OCI-LY1 (cell line): Measurements from ENCODE around the gene ITPRIPL2.
A peak's percentile ranks its signal among the peaks of the same experiment; 100 is the strongest.

Experiments used
- H2AFZ ChIP-seq: fragments of 200-600 bp; sonication (generic), shearing (Covaris generic); 2 replicates; pipeline ENCODE4 v1.6.0; 2014; ENCODE audit warnings: antibody characterized with exemption, mild to moderate bottlenecking, low read length
- H3F3A ChIP-seq: fragments of 200-600 bp; sonication (generic), shearing (Covaris generic); 2 replicates; pipeline ENCODE4 v1.6.0; 2014; ENCODE audit warnings: mild to moderate bottlenecking, antibody characterized with exemption, low read length, moderate library complexity; ENCODE audit not compliant: insufficient read depth
- H3K27ac ChIP-seq: fragments of 200-600 bp; sonication (generic); 2 replicates; pipeline ENCODE4 v1.5.1; 2014; ENCODE audit warnings: low read length, mixed run types, mild to moderate bottlenecking, low read depth; ENCODE audit not compliant: poor library complexity, severe bottlenecking
- H3K27me3 ChIP-seq: fragments of 200-600 bp; sonication (generic); 2 replicates; pipeline ENCODE4 v1.6.0; 2014; ENCODE audit warnings: antibody characterized with exemption, mild to moderate bottlenecking, low read length, moderate library complexity; ENCODE audit not compliant: insufficient read depth
- H3K36me3 ChIP-seq: fragments of 200-600 bp; sonication (generic); 2 replicates; pipeline ENCODE4 v1.6.1; 2014; ENCODE audit warnings: mild to moderate bottlenecking, antibody characterized with exemption, low read length, moderate library complexity, mixed read lengths; ENCODE audit not compliant: insufficient read depth
- H3K4me1 ChIP-seq: fragments of 200-600 bp; sonication (generic); 2 replicates; pipeline ENCODE4 v1.5.1; 2014; ENCODE audit warnings: mild to moderate bottlenecking, low read length, moderate library complexity; ENCODE audit not compliant: insufficient read depth, severe bottlenecking
- H3K4me2 ChIP-seq: fragments of 200-600 bp; sonication (generic), shearing (Covaris generic); 2 replicates; pipeline ENCODE4 v1.6.1; 2014; ENCODE audit warnings: low read length
- H3K4me3 ChIP-seq: fragments of 200-600 bp; sonication (generic); 2 replicates; pipeline ENCODE4 v1.5.1; 2014; ENCODE audit warnings: low read length, low read depth, mild to moderate bottlenecking, mixed read lengths; ENCODE audit not compliant: poor library complexity, severe bottlenecking
- H3K79me2 ChIP-seq: fragments of 200-600 bp; shearing (Covaris generic); 2 replicates; pipeline ENCODE4 v1.6.1; 2016; ENCODE audit warnings: mixed run types, low read length, mixed read lengths; ENCODE audit not compliant: insufficient read depth
- H3K9ac ChIP-seq: fragments of 200-600 bp; sonication (generic), shearing (Covaris generic); 2 replicates; pipeline ENCODE4 v1.6.1; 2014; ENCODE audit warnings: mild to moderate bottlenecking, low read length, mixed read lengths
- H3K9me2 ChIP-seq: fragments of 200-600 bp; sonication (generic), shearing (Covaris generic); 2 replicates; pipeline ENCODE4 v1.6.1; 2014; ENCODE audit warnings: low read depth, mild to moderate bottlenecking, low read length, mixed read lengths
- H3K9me3 ChIP-seq: fragments of 200-600 bp; shearing (Covaris generic); 2 replicates; pipeline ENCODE4 v1.6.1; 2014; ENCODE audit warnings: low read length, mixed read lengths
- H4K20me1 ChIP-seq: fragments of 200-600 bp; sonication (generic), shearing (Covaris generic); 2 replicates; pipeline ENCODE4 v1.6.0; 2016; ENCODE audit warnings: mild to moderate bottlenecking, low read length; ENCODE audit not compliant: insufficient read depth
- EZH2 ChIP-seq: fragments of 200-600 bp; sonication (generic), shearing (Covaris generic); IDR thresholded peaks from 2 replicates; pipeline ENCODE4 v1.8.0; 2017; ENCODE audit warnings: borderline replicate concordance, mixed run types, mild to moderate bottlenecking, antibody characterized with exemption, low read length, moderate library complexity, mixed read lengths
- TF ChIP-seq, protein P1 (sequence below): fragments of 200-600 bp; sonication (generic), shearing (Covaris generic); IDR thresholded peaks from 2 replicates; pipeline ENCODE4 v1.5.1; 2017; ENCODE audit warnings: mild to moderate bottlenecking, antibody characterized with exemption, low read length, moderate library complexity, mixed read lengths

The ITPRIPL2 gene

DNA sequence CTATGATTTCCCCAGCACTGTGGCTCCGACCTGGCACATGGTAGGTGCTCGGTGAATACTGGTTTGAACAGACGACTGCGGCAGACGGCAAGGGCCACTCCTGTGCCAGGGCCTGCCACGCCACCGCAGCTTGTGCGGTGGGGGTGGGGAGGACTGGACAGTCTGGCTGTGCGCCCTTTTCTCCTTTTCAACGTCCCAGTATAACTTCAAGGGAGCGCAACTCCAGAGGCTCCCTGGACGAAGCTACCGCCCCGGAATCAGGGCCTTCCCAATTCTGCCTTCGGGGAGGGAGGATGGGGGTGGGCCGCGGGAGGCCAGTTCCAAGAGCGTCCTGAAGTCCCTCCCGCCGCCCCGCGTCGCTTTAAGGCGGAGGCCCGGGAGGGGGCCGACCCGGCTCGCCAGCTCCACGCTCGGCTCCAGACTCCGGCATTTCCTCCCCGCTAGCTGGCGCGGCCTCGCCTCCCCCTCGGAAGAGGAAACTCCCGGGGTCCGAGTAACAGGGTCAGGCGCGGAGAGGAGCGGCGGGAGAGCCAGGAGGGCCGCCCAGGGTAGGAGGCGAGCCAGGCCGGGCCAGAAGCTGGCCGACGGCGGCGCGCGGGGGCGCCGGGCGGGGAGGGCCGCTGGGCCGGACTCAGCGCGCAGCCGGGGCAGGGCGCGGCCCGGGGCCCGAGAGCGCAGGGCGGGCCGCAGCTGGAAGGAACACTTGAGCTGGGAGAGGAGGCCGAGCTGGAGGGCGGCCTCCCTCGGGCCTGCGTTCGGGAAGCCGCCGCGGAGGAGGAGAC lies at the start of gene ITPRIPL2:
Gene ITPRIPL2, plus strand, starts transcription at position 388 of the 782 bp plus-strand sequence. CDS start 498 bp downstream, outside the sequence.
- H3K27ac ChIP-seq, result no peak within 1 kb of the TSS

DNA sequence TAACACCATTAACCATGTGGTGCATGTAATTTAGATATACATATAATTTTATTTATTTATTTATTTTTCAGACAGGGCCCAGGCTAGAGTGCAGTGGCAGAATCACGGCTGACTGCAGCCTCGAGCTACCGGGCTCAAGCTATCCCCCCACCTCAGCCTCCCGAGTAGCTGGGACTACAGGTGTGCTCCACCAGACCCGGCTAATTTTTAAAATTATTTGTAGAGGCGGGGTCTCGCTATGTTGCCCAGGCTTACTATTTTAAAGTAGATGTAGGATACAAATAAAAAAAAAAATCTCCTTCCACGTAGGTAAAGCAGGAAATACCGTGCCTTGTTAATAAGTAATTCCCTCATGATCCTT lies 46.8 kb upstream of the ITPRIPL2 start:
- Histone ChIP-seq H3K79me2 (no peaks in the 10 kb centered on the region), H3K27ac (no peak overlapping the region)

More for the DNA sequence above, at the start of gene ITPRIPL2:
- no peak within 1 kb of the TSS for H2AFZ ChIP-seq
- H3K27me3 ChIP-seq, result peaks cover 3% of the 10 kb centered on the region; the same call in 1 of the 2 replicates
- no peaks in the 10 kb centered on the region for H3K36me3 ChIP-seq
- H3K9me2 ChIP-seq, result no peaks in the 10 kb centered on the region
- H4K20me1 ChIP-seq, result no peaks in the 10 kb centered on the region
- H3K4me1 ChIP-seq, result peaks cover 7% of the 10 kb centered on the region
- no peak within 1 kb of the TSS for H3K9ac ChIP-seq
- no peak for TF ChIP-seq EZH2
- TF ChIP-seq, protein P1, sequence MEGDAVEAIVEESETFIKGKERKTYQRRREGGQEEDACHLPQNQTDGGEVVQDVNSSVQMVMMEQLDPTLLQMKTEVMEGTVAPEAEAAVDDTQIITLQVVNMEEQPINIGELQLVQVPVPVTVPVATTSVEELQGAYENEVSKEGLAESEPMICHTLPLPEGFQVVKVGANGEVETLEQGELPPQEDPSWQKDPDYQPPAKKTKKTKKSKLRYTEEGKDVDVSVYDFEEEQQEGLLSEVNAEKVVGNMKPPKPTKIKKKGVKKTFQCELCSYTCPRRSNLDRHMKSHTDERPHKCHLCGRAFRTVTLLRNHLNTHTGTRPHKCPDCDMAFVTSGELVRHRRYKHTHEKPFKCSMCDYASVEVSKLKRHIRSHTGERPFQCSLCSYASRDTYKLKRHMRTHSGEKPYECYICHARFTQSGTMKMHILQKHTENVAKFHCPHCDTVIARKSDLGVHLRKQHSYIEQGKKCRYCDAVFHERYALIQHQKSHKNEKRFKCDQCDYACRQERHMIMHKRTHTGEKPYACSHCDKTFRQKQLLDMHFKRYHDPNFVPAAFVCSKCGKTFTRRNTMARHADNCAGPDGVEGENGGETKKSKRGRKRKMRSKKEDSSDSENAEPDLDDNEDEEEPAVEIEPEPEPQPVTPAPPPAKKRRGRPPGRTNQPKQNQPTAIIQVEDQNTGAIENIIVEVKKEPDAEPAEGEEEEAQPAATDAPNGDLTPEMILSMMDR, result no peak
- H3K9me3 ChIP-seq, result no peaks in the 10 kb centered on the region
- H3K79me2 ChIP-seq, result no peaks in the 10 kb centered on the region
- H3F3A ChIP-seq, result no peaks in the 10 kb centered on the region
- H3K4me3 ChIP-seq, result no peak within 1 kb of the TSS
- H3K4me2 ChIP-seq, result no peak within 1 kb of the TSS

DNA sequence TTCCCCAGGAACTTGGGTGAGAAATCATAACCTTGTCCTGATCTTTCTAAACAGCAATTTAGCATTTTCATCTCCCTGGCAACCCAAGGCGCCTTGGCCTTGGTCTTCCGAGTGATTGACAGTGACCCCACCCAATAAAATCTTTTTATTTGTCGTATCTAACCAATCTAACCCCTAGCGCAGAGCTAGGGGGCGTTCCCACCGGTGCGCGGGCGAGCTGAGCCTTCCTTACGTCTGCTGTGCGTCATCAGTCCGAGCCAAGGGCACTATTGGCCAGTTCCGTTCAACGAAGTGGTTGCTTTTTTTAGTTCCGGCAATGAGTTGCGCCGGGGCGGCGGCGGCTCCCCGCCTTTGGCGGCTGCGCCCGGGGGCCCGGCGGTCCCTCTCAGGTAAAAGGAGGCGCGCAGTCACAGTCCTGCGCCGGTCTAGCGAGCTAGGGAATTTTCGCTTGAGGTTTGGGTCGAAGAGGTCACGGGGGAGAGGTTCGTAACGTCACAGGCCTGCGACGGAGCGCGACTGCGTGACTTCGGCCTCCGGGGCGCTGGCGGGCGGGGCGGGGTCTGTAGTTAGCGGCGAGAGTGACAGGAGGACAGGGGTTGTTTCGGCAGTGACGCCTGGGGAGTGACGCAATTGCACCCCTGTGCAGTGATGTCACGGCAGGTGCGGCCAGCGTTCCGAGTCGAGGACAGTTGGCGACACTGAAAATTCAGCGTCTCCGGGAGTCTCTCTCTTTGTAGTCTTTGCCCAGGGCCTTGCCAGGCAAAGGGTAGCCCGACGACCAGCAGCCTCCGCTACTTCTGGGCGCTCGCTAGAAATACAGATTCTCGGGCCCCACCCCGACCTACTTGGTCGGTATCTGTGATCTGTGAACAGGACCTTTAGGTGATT lies 46.2 kb upstream of the ITPRIPL2 start, which contains the start of gene COQ7:
Gene COQ7, plus strand, starts transcription at position 266 of the 888 bp plus-strand sequence. Its CDS starts 51 bp downstream, at position 317.
- Histone ChIP-seq H3K9ac (peak within 1 kb of the TSS; percentile 94), H3K9me3 (no peaks in the 10 kb centered on the region), H3K27me3 (no peaks in the 10 kb centered on the region), H3K4me3 (peak within 1 kb of the TSS; percentile 75), H3K4me1 (peaks cover 13% of the 10 kb centered on the region), H2AFZ (peak within 1 kb of the TSS; percentile 68), H3K27ac (peak within 1 kb of the TSS; percentile 90), H3K9me2 (no peaks in the 10 kb centered on the region), H3K79me2 (no peaks in the 10 kb centered on the region), H3K4me2 (peak within 1 kb of the TSS; percentile 61), H4K20me1 (no peaks in the 10 kb centered on the region), H3K36me3 (no peaks in the 10 kb centered on the region), H3F3A (no peaks in the 10 kb centered on the region)
- TF ChIP-seq, protein P1, result no peak
- no peak for TF ChIP-seq EZH2

More for the DNA sequence above, 46.8 kb upstream of the ITPRIPL2 start:
- Histone ChIP-seq H3K4me2 (peak overlapping the region; percentile 35), H3F3A (no peaks in the 10 kb centered on the region), H3K9ac (no peak overlapping the region), H3K4me1 (peaks cover 13% of the 10 kb centered on the region), H4K20me1 (no peaks in the 10 kb centered on the region), H3K9me3 (no peaks in the 10 kb centered on the region), H3K27me3 (no peaks in the 10 kb centered on the region), H3K9me2 (no peaks in the 10 kb centered on the region), H3K36me3 (no peaks in the 10 kb centered on the region), H3K4me3 (peak overlapping the region; percentile 75), H2AFZ (peak overlapping the region; percentile 68; the same call in 1 of the 2 replicates)
- TF ChIP-seq EZH2, result no peak
- TF ChIP-seq, protein P1, result no peak
